Measurements from ENCODE around the gene GNAO1. TPM values are rescaled to one million over a fixed set of nuclear protein-coding genes. Genes with fewer than 3 reads are reported as not detected.

Gene GNAO1
- total and polyA plus RNA-seq, 7 donors, result 0.35 to 1.9 (median 0.60) TPM

GRCh38 chr16:56295739-56296527 lies 104.6 kb downstream of the GNAO1 start:
- ATAC-seq (peak in 3 of 4 donors; percentile 24 to 78 (median 59)), DNase-seq (no peak)
- 44 to 48% (median 48%) methylated on average over 12 of the region's 12 CpGs for WGBS, 3 donors
- Histone ChIP-seq H3K4me1 (peaks cover 10% of the 10 kb centered on the region), H3K36me3 (ENCODE audit: insufficient read depth in 1 of 2, low read depth in 1 of 2) (no peaks in the 10 kb centered on the region), H3K27ac (no peak overlapping the region), H3K4me3 (no peak overlapping the region), H3K9me3 (no peaks in the 10 kb centered on the region), H3K27me3 (ENCODE audit: insufficient read depth in 3 of 3, low read length in 2 of 3) (no peaks in the 10 kb centered on the region)
- intact Hi-C loops (cut with DNase I), result no loop called here
- TF ChIP-seq, protein P1, sequence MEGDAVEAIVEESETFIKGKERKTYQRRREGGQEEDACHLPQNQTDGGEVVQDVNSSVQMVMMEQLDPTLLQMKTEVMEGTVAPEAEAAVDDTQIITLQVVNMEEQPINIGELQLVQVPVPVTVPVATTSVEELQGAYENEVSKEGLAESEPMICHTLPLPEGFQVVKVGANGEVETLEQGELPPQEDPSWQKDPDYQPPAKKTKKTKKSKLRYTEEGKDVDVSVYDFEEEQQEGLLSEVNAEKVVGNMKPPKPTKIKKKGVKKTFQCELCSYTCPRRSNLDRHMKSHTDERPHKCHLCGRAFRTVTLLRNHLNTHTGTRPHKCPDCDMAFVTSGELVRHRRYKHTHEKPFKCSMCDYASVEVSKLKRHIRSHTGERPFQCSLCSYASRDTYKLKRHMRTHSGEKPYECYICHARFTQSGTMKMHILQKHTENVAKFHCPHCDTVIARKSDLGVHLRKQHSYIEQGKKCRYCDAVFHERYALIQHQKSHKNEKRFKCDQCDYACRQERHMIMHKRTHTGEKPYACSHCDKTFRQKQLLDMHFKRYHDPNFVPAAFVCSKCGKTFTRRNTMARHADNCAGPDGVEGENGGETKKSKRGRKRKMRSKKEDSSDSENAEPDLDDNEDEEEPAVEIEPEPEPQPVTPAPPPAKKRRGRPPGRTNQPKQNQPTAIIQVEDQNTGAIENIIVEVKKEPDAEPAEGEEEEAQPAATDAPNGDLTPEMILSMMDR (IDR thresholded peaks at IDR 0.05), result no peak

- no peak for ATAC-seq
- Histone ChIP-seq H3K4me3 (no peak overlapping the region), H3K27ac (no peak overlapping the region), H3K27me3 (ENCODE audit: insufficient read depth in 3 of 3, low read length in 2 of 3) (no peaks in the 10 kb centered on the region), H3K9me3 (no peaks in the 10 kb centered on the region), H3K4me1 (peaks cover 10% of the 10 kb centered on the region), H3K36me3 (ENCODE audit: insufficient read depth in 1 of 2, low read depth in 1 of 2) (no peaks in the 10 kb centered on the region)
- no peak for DNase-seq
- TF ChIP-seq, protein P1 (IDR thresholded peaks at IDR 0.05), result no peak
- 90 to 93% (median 92%) methylated on average over 7 of the region's 7 CpGs for WGBS, 3 donors
- intact Hi-C loops (cut with DNase I), result no loop called here
These were observed 106.4 kb downstream of the GNAO1 start for GRCh38 chr16:56297684-56298083.

- 85 to 90% (median 87%) methylated on average over 8 of the region's 8 CpGs for WGBS, 3 donors
- no peak overlapping the region for H3K27ac ChIP-seq
These were observed 106.8 kb downstream of the GNAO1 start for GRCh38 chr16:56298116-56298515.

GRCh38 chr16:56298948-56299596 lies 107.8 kb downstream of the GNAO1 start:
- intact Hi-C loops (cut with DNase I), result no loop called here
- peaks cover 10% of the 10 kb centered on the region for H3K4me1 ChIP-seq

More at GRCh38 chr16:56298116-56298515, 106.8 kb downstream of the GNAO1 start:
- DNase-seq (no peak), ATAC-seq (no peak)
- intact Hi-C loops (cut with DNase I), result no loop called here
- TF ChIP-seq, protein P1 (IDR thresholded peaks at IDR 0.05), result no peak
- peaks cover 10% of the 10 kb centered on the region for H3K4me1 ChIP-seq
- H3K36me3 ChIP-seq (ENCODE audit: insufficient read depth in 1 of 2, low read depth in 1 of 2), result no peaks in the 10 kb centered on the region
- no peaks in the 10 kb centered on the region for H3K9me3 ChIP-seq
- no peaks in the 10 kb centered on the region for H3K27me3 ChIP-seq (ENCODE audit: insufficient read depth in 3 of 3, low read length in 2 of 3)
- no peak overlapping the region for H3K4me3 ChIP-seq

More at GRCh38 chr16:56298948-56299596, 107.8 kb downstream of the GNAO1 start:
- Histone ChIP-seq H3K27me3 (ENCODE audit: insufficient read depth in 3 of 3, low read length in 2 of 3) (no peaks in the 10 kb centered on the region), H3K4me3 (no peak overlapping the region), H3K9me3 (no peaks in the 10 kb centered on the region), H3K36me3 (ENCODE audit: insufficient read depth in 1 of 2, low read depth in 1 of 2) (no peaks in the 10 kb centered on the region), H3K27ac (no peak overlapping the region)
- WGBS, 3 donors, result 64 to 77% (median 68%) methylated on average over 6 to 7 of the region's 7 CpGs
- DNase-seq, result no peak
- ATAC-seq, result no peak
- TF ChIP-seq, protein P1 (IDR thresholded peaks at IDR 0.05), result no peak

All from psoas muscle (tissue), 8 donors.